Lower leg skin (tissue), 4 donors: ENCODE measurements around the gene PLCXD3. TPM values are rescaled to one million over a fixed set of nuclear protein-coding genes. Genes with fewer than 3 reads are reported as not detected.
"Not testable (repeated sequence)": the region's sequence is repeated elsewhere in the genome, so short reads cannot be mapped to it uniquely, and the experiment has no call there.

Experiments used
- DNase-seq, 2 donors: peaks; one replicate each; pipeline ENCODE4 v3.0.0-alpha.2; 2019; ENCODE audit warnings: low spot score in 2 of 2
- H3K4me3 ChIP-seq: fragments of 200-600 bp; sonication (generic); 2 replicates; pipeline ENCODE4 v1.5.1; 2017; ENCODE audit warnings: mild to moderate bottlenecking, low read depth; ENCODE audit not compliant: poor library complexity, severe bottlenecking
- POLR2A ChIP-seq, 2 donors: fragments of 450-650 bp; IDR thresholded peaks; one replicate each; pipeline ENCODE4 v1.6.1; 2016 to 2017; ENCODE audit warnings: antibody characterized with exemption in 2 of 2, mild to moderate bottlenecking in 1 of 2, moderate library complexity in 1 of 2
- WGBS, 2 donors: methylation state at CpG; one replicate each; pipeline ENCODE4 v1.1.5; 2018; 5-methylcytosine and 5-hydroxymethylcytosine counted together
- intact Hi-C: fragments of 100-400 bp; cut with DNase I; formaldehyde crosslinking; loops from one replicate; pipeline ENCODE4 v1.15.0; 2023; ENCODE audit warnings: low total_unique reads
- total RNA-seq, 4 donors: library from RNA; depleted of rRNA; stranded (reverse); fragments of >200 nt; gene quantifications; one replicate each; pipeline ENCODE4 v1.1.0, GENCODE V29; 2016
- TF ChIP-seq, protein P1 (sequence below), 3 donors: fragments of 450-650 bp; IDR thresholded peaks; one replicate each; pipeline ENCODE4 v1.5.1; 2016; ENCODE audit warnings: antibody characterized with exemption in 3 of 3, mild to moderate bottlenecking in 3 of 3, moderate library complexity in 2 of 3

PLCXD3 gene
- total RNA-seq, 4 donors from 2014 or later = 0.04 to 1.1 (median 0.50) TPM

DNA sequence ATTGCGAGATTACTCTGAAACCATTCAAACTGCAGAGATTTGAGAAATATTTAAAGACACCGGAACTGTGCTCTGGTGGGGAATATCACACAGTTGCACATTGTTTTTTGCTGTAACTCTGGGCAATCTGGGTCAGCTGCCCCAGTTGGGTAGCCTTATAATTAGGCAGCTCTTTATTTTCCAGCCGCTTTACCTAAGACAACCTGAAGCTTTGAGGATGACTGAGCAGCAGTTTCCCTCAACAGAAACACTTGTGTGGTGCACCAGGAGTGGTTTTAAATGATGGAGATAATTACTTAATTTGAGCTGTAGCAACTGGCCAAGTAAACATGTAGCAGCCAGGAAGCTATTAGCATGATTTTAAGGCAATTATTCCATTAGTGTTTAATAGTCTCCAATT lies 2.9 kb downstream of the PLCXD3 start:
- H3K4me3 ChIP-seq = no peak overlapping the region
- WGBS, 2 donors = 89 to 90% methylated on average over 3 of the region's 3 CpGs
- DNase-seq = no peak
- intact Hi-C loops = no loop called here
- TF ChIP-seq, protein P1, sequence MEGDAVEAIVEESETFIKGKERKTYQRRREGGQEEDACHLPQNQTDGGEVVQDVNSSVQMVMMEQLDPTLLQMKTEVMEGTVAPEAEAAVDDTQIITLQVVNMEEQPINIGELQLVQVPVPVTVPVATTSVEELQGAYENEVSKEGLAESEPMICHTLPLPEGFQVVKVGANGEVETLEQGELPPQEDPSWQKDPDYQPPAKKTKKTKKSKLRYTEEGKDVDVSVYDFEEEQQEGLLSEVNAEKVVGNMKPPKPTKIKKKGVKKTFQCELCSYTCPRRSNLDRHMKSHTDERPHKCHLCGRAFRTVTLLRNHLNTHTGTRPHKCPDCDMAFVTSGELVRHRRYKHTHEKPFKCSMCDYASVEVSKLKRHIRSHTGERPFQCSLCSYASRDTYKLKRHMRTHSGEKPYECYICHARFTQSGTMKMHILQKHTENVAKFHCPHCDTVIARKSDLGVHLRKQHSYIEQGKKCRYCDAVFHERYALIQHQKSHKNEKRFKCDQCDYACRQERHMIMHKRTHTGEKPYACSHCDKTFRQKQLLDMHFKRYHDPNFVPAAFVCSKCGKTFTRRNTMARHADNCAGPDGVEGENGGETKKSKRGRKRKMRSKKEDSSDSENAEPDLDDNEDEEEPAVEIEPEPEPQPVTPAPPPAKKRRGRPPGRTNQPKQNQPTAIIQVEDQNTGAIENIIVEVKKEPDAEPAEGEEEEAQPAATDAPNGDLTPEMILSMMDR (IDR thresholded peaks at IDR 0.05) = no peak
- TF ChIP-seq POLR2A (IDR thresholded peaks at IDR 0.05) = no peak

DNA sequence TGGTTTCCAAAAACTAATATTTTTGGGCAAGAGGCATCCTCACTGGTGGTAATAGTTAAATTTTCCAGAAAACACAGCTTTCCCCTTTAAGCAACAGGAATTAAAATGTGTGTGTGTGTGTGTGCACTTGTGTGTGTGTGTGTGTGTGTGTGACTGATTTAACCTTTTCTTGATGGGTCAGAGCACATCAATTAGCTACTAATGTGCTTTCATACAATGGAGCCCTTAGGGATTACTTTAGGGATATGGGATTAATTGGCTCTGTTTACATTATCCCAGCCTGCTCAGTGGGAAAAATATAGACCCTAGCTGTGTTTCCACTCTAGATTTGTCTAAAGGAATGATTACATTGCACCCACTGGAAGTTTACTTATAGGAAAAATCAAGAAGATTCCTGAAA lies 6.5 kb downstream of the PLCXD3 start:
- TF ChIP-seq POLR2A (IDR thresholded peaks at IDR 0.05) = no peak
- no peak for DNase-seq
- H3K4me3 ChIP-seq = no peak overlapping the region
- intact Hi-C loops = no loop called here

DNA sequence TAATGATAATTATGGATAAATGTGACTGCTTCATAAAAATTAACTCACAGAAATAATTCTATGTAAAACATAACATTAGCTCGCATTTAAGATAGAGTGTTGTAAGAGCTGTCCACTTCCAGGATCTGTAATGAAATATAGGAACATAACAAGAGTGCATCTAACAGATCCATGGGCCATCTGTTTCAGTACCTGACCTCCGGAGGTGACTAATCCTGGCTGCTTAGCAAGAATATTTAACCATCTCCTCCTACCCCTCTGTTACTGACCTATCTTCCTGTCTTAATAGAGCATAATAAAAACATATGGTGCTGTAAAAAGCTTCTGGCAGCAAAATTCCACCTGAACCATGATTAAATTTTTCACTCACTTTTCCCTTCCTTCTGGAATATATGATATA lies 7.1 kb downstream of the PLCXD3 start:
- TF ChIP-seq, protein P1 (IDR thresholded peaks at IDR 0.05) = no peak
- TF ChIP-seq POLR2A (IDR thresholded peaks at IDR 0.05) = no peak
- no peak overlapping the region for H3K4me3 ChIP-seq
- no peak for DNase-seq
- WGBS, 2 donors = 70 to 74% methylated on average over 2 of the region's 2 CpGs
- intact Hi-C loops = no loop called here

DNA sequence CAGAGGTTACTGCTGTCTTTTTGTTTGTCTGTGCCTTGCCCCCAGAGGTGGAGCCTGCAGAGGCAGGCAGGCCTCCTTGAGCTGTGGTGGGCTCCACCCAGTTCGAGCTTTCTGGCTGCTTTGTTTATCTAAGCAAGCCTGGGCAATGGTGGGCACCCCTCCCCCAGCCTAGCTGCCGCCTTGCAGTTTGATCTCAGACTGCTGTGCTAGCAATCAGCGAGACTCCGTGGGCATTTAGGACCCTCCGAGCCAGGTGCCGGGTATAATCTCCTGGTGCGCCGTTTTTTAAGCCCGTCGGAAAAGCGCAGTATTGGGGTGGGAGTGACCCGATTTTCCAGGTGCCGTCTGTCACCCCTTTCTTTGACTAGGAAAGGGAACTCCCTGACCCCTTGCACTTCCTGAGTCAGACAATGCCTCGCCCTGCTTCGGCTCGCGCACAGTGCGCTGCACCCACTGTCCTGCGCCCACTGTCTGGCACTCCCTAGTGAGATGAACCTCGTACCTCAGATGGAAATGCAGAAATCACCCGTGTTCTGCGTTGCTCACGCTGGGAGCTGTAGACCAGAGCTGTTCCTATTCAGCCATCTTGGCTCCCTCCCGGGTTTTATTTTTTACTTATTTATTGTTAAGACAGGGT lies 16.8 kb downstream of the PLCXD3 start:
- 86 to 88% methylated on average over 24 of the region's 24 CpGs for WGBS, 2 donors
- intact Hi-C loops, H3K4me3 ChIP-seq, DNase-seq: not testable (repeated sequence)

DNA sequence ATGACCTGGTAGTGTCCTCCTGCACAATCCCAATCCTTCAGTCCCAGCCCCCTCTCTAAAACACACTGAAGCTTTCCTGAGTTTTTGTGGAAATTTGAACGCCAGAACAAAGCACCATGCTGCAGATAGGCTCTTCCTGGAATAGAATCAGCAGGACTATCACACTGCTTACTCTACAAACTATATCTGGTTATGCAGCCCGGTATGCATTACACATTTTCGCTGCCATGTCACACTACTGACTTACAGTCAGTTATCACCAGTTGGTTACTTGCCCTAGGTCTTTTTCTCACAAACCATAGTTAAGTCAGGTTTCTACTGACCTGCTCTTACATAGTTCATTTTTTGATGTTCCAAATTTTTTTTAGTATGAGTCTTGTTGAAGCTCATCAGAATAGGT lies 24.9 kb downstream of the PLCXD3 start:
- WGBS, 2 donors = 86 to 90% methylated on average over 3 of the region's 3 CpGs
- intact Hi-C loops = no loop called here
- no peak overlapping the region for H3K4me3 ChIP-seq
- DNase-seq = no peak
- TF ChIP-seq, protein P1 (IDR thresholded peaks at IDR 0.05) = no peak
- no peak for TF ChIP-seq POLR2A (IDR thresholded peaks at IDR 0.05)

DNA sequence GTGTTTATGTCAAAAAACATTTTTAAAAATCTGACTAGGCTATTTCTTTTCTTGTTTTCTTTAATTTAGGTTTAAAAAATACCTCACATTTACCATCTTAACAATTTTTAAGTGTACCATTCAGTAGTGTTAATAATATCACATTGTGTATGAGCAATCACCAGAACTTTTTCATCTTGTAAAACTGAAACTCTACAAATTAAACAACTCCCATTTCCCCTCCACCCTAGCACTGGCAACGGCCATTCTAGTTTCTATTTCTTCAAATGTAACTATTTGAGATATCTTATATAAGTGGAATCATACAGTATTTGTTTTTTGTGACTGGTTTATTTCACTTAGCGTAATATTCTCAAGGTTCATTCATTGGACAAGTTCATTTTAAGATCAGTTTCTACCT lies 27.7 kb downstream of the PLCXD3 start:
- no peak for TF ChIP-seq POLR2A (IDR thresholded peaks at IDR 0.05)
- TF ChIP-seq, protein P1 (IDR thresholded peaks at IDR 0.05) = no peak
- 70 to 73% methylated on average over 2 of the region's 2 CpGs for WGBS, 2 donors
- DNase-seq = no peak
- intact Hi-C loops = no loop called here
- no peak overlapping the region for H3K4me3 ChIP-seq

DNA sequence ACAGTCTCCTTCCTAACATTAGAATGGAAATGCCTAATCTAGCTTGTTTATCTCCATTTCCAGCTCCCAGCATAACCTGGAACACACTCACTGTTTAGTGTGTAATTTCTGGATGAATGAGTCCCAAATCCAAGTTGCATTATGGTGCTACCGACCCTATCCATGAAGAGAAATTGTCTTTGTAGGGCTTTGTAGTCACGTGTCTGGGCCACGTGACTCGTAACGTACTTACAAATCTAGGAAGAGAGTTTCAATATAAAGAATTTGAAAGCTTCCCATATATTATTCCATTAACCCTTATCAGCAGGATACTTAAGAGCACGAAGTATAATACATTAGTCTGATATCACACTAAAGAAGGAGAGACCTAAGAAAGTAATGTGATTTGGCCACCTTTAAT lies 28.2 kb downstream of the PLCXD3 start:
- DNase-seq = no peak
- H3K4me3 ChIP-seq = no peak overlapping the region
- intact Hi-C loops = no loop called here
- TF ChIP-seq POLR2A (IDR thresholded peaks at IDR 0.05) = no peak
- TF ChIP-seq, protein P1 (IDR thresholded peaks at IDR 0.05) = no peak
- 87 to 92% methylated on average over 6 of the region's 6 CpGs for WGBS, 2 donors

DNA sequence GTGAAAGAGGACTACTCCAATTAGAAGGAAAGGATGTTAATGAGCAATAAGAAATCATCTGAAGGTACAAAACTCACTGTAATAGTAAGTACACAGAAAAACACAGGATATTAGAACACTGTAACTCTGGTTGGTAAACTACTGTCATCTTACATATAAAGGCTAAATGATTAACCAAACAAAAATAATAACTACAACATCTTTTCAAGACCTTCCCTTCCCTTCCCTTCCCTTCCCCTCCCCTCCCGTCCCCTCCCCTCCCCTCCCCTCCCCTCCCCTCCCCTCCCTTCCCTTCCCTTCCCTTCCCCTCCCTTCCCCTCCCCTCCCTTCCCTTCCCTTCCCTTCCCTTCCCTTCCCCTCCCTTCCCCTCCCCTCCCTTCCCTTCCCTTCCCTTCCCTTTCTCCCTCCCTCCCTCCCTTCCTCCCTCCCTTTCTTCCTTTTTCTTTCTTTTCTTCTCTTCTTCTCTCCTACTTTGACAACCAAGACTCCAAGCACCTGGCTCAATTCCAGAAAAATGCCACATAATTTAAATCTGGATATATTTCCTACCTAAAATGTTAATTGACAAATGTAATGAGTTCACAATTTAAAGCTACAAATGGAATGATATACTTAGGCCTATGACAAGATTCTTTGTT lies 38.7 kb downstream of the PLCXD3 start:
- H3K4me3 ChIP-seq, intact Hi-C loops, DNase-seq: not testable (repeated sequence)
- WGBS, 2 donors = no CpG with 5 or more reads among the region's 1 CpG
